Measurements from ENCODE around the gene THPO.
A peak's percentile ranks its signal among the peaks of the same experiment; 100 is the strongest.

- TF ChIP-seq CTCF (conservative IDR thresholded peaks at IDR 0.05; ENCODE audit: low read depth, low read length) (no peak), EZH2 (IDR thresholded peaks at IDR 0.05; ENCODE audit: low read length, unreplicated experiment) (peak; percentile 26)
Observed at GRCh38 chr3:184378651-184379357, 797 bp upstream of the THPO start.

Measured in PC-3 (cell line).